HEK293 (cell line): ENCODE measurements around the gene TBX6.

Source experiments
- EGR2 ChIP-seq: fragments of 450-650 bp; formaldehyde crosslinking; IDR thresholded peaks from 2 replicates; pipeline ENCODE4 v1.5.1; 2016; ENCODE audit warnings: low read depth, missing biosample characterization, missing genetic modification characterization
- GLIS2 ChIP-seq: fragments of 450-650 bp; formaldehyde crosslinking; IDR thresholded peaks from 2 replicates; pipeline ENCODE4 v1.5.1; 2016; ENCODE audit warnings: missing biosample characterization, missing genetic modification characterization
- HOXA7 ChIP-seq: sonication (generic); formaldehyde crosslinking; IDR thresholded peaks from 2 replicates; pipeline ENCODE4 v1.8.1; 2022; ENCODE audit warnings: missing genetic modification reagents, borderline replicate concordance
- HOXC10 ChIP-seq: sonication (generic); formaldehyde crosslinking; IDR thresholded peaks from 2 replicates; pipeline ENCODE4 v1.8.1; 2023; ENCODE audit warnings: mild to moderate bottlenecking, missing genetic modification reagents
- KLF7 ChIP-seq: fragments of 450-650 bp; formaldehyde crosslinking; IDR thresholded peaks from 2 replicates; pipeline ENCODE4 v1.5.1; 2016; ENCODE audit warnings: missing biosample characterization, missing genetic modification characterization, borderline replicate concordance
- KLF9 ChIP-seq: fragments of 450-650 bp; formaldehyde crosslinking; IDR thresholded peaks from 2 replicates; pipeline ENCODE4 v1.5.1; 2016; ENCODE audit warnings: missing biosample characterization, missing genetic modification characterization, low read depth
- MYNN ChIP-seq: fragments of 450-650 bp; formaldehyde crosslinking; IDR thresholded peaks from 2 replicates; pipeline ENCODE4 v1.5.1; 2016; ENCODE audit warnings: missing biosample characterization, missing genetic modification characterization, borderline replicate concordance
- OVOL3 ChIP-seq: fragments of 450-650 bp; formaldehyde crosslinking; IDR thresholded peaks from 2 replicates; pipeline ENCODE4 v1.5.1; 2016; ENCODE audit warnings: missing biosample characterization, missing genetic modification characterization
- PRDM1 ChIP-seq: fragments of 450-650 bp; formaldehyde crosslinking; IDR thresholded peaks from 2 replicates; pipeline ENCODE4; 2016; ENCODE audit warnings: missing biosample characterization, missing genetic modification characterization
- RBAK ChIP-seq: fragments of 450-650 bp; formaldehyde crosslinking; IDR thresholded peaks from 2 replicates; pipeline ENCODE4 v1.5.1; 2016; ENCODE audit warnings: missing biosample characterization, missing genetic modification characterization
- YY2 ChIP-seq: fragments of 450-650 bp; formaldehyde crosslinking; IDR thresholded peaks from 2 replicates; pipeline ENCODE4 v1.5.1; 2016; ENCODE audit warnings: missing biosample characterization, missing genetic modification characterization
- ZBTB8A ChIP-seq: fragments of 450-650 bp; formaldehyde crosslinking; IDR thresholded peaks from 2 replicates; pipeline ENCODE4 v1.5.1; 2016; ENCODE audit warnings: missing biosample characterization, missing genetic modification characterization
- ZFP41 ChIP-seq: fragments of 450-650 bp; formaldehyde crosslinking; IDR thresholded peaks from 2 replicates; pipeline ENCODE4 v1.5.1; 2016; ENCODE audit warnings: missing biosample characterization, missing genetic modification characterization, borderline replicate concordance
- ZNF140 ChIP-seq: fragments of 450-650 bp; formaldehyde crosslinking; IDR thresholded peaks from 2 replicates; pipeline ENCODE4 v1.5.1; 2016; ENCODE audit warnings: missing biosample characterization, missing genetic modification characterization
- ZNF23 ChIP-seq: fragments of 450-650 bp; formaldehyde crosslinking; IDR thresholded peaks from 2 replicates; pipeline ENCODE4 v1.5.1; 2016; ENCODE audit warnings: missing biosample characterization, missing genetic modification characterization, borderline replicate concordance
- ZNF302 ChIP-seq: fragments of 450-650 bp; formaldehyde crosslinking; IDR thresholded peaks from 2 replicates; pipeline ENCODE4 v1.5.1; 2016; ENCODE audit warnings: missing biosample characterization, missing genetic modification characterization, low read depth
- ZNF311 ChIP-seq: fragments of 450-650 bp; formaldehyde crosslinking; IDR thresholded peaks from 2 replicates; pipeline ENCODE4 v1.5.1; 2017; ENCODE audit warnings: missing biosample characterization, missing genetic modification characterization, borderline replicate concordance
- ZNF341 ChIP-seq: fragments of 450-650 bp; formaldehyde crosslinking; IDR thresholded peaks from 2 replicates; pipeline ENCODE4; 2016; ENCODE audit warnings: low read depth, missing biosample characterization, missing genetic modification characterization
- ZNF433 ChIP-seq: fragments of 450-650 bp; formaldehyde crosslinking; IDR thresholded peaks from 2 replicates; pipeline ENCODE4 v1.5.1; 2016; ENCODE audit warnings: missing biosample characterization, missing genetic modification characterization, low read depth
- ZNF473 ChIP-seq: fragments of 450-650 bp; formaldehyde crosslinking; IDR thresholded peaks from 2 replicates; pipeline ENCODE4 v1.5.1; 2017; ENCODE audit warnings: missing biosample characterization, missing genetic modification characterization
- ZNF501 ChIP-seq: fragments of 450-650 bp; formaldehyde crosslinking; IDR thresholded peaks from 2 replicates; pipeline ENCODE4 v1.5.1; 2016; ENCODE audit warnings: missing biosample characterization, missing genetic modification characterization
- ZNF529 ChIP-seq: fragments of 450-650 bp; formaldehyde crosslinking; IDR thresholded peaks from 2 replicates; pipeline ENCODE4 v1.5.1; 2017; ENCODE audit warnings: missing genetic modification characterization, missing biosample characterization; ENCODE audit not compliant: insufficient replicate concordance
- ZNF544 ChIP-seq: fragments of 450-650 bp; formaldehyde crosslinking; IDR thresholded peaks from 2 replicates; pipeline ENCODE4 v1.5.0; 2017; ENCODE audit warnings: missing biosample characterization, missing genetic modification characterization
- ZNF555 ChIP-seq: fragments of 450-650 bp; formaldehyde crosslinking; conservative IDR thresholded peaks from 2 replicates; pipeline ENCODE4 v1.5.1; 2017; ENCODE audit warnings: missing biosample characterization, mild to moderate bottlenecking, missing genetic modification characterization, inconsistent platforms
- ZNF560 ChIP-seq: fragments of 450-650 bp; formaldehyde crosslinking; IDR thresholded peaks from 2 replicates; pipeline ENCODE4 v1.5.1; 2017; ENCODE audit warnings: missing biosample characterization, missing genetic modification characterization, borderline replicate concordance
- ZNF600 ChIP-seq: fragments of 450-650 bp; formaldehyde crosslinking; IDR thresholded peaks from 2 replicates; pipeline ENCODE4 v1.5.1; 2016; ENCODE audit warnings: missing biosample characterization, missing genetic modification characterization
- ZNF660 ChIP-seq: fragments of 450-650 bp; IDR thresholded peaks from 2 replicates; pipeline ENCODE4 v1.5.1; 2018; ENCODE audit warnings: missing biosample characterization, mild to moderate bottlenecking, missing genetic modification characterization
- ZNF664 ChIP-seq: fragments of 450-650 bp; formaldehyde crosslinking; IDR thresholded peaks from 2 replicates; pipeline ENCODE4 v1.5.1; 2016; ENCODE audit warnings: missing biosample characterization, missing genetic modification characterization
- ZNF785 ChIP-seq: fragments of 450-650 bp; formaldehyde crosslinking; IDR thresholded peaks from 2 replicates; pipeline ENCODE4 v1.5.1; 2016; ENCODE audit warnings: missing biosample characterization, missing genetic modification characterization
- ZNF792 ChIP-seq: fragments of 450-650 bp; formaldehyde crosslinking; IDR thresholded peaks from 2 replicates; pipeline ENCODE4 v1.5.1; 2016; ENCODE audit warnings: missing biosample characterization, missing genetic modification characterization
- ZNF843 ChIP-seq: fragments of 450-650 bp; formaldehyde crosslinking; IDR thresholded peaks from 2 replicates; pipeline ENCODE4 v1.5.1; 2016; ENCODE audit warnings: missing biosample characterization, missing genetic modification characterization
- ZXDB ChIP-seq: fragments of 450-650 bp; formaldehyde crosslinking; IDR thresholded peaks from 2 replicates; pipeline ENCODE4 v1.5.1; 2016; ENCODE audit warnings: missing biosample characterization, missing genetic modification characterization
- TF ChIP-seq, protein P1 (sequence below): fragments of 450-650 bp; formaldehyde crosslinking; IDR thresholded peaks from 2 replicates; pipeline ENCODE4 v1.5.1; 2016; ENCODE audit warnings: missing biosample characterization, missing genetic modification characterization
- TF ChIP-seq, protein P2 (sequence below): fragments of 450-650 bp; formaldehyde crosslinking; IDR thresholded peaks from 2 replicates; pipeline ENCODE4 v1.5.1; 2017; ENCODE audit warnings: missing biosample characterization, missing genetic modification characterization
- TF ChIP-seq, protein P3 (sequence below): fragments of 450-650 bp; formaldehyde crosslinking; IDR thresholded peaks from 2 replicates; pipeline ENCODE4 v1.5.1; 2017; ENCODE audit warnings: missing biosample characterization, missing genetic modification characterization
- TF ChIP-seq, protein P4 (sequence below): fragments of 450-650 bp; formaldehyde crosslinking; IDR thresholded peaks from 2 replicates; pipeline ENCODE4 v1.5.1; 2016; ENCODE audit warnings: missing biosample characterization, missing genetic modification characterization

The TBX6 gene

DNA sequence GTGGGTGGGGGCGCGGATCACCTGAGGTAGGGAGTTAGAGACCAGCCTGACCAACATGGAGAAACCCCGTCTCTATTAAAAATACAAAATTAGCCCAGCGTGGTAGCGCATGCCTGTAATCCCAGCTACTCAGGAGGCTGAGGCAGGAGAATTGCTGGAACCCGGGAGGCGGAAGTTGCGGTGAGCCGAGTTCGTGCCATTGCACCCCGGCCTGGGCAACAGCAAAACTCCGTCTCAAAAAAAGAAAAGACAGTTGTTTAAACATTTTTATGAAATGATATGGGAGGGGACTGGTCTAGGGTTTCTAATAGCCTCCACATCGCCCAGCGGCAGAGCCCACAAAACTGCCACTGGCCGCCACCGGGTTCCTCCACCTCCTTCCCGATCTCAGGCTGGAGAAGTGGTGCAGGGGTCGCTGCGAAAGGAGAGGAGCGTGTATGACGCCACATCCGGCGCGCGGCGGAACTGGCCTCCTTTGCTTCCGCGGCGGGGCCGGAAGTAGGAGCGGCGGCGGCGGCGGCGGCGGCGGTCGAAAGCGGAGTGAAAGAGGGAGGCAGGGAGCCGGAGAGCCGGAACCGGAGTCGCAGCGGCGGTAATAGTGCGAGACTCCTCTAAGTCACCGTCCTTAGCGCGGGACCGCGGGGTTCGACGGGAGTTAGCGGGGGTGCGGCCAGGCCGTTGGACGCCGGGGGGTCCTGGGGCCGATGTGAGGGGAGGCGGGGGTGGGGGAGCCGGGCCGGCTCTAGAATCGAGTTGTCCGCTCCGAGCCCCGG lies 16.0 kb downstream of the TBX6 start, which contains the start of gene PPP4C (continued):
- TF ChIP-seq ZNF843 (no peak; the same call in 1 of the 2 replicates), KLF7 (no peak), ZNF529 (tag by site-specific recombination) (no peak), ZNF433 (tag by site-specific recombination) (no peak), MYNN (tag by site-specific recombination) (no peak), ZXDB (tag by site-specific recombination) (peak; percentile 92), ZNF792 (tag by site-specific recombination) (no peak), ZNF664 (tag by site-specific recombination) (no peak), GLIS2 (tag by site-specific recombination) (peak; percentile 58), ZNF311 (tag by site-specific recombination) (no peak), EGR2 (tag by site-specific recombination) (no peak), HOXC10 (CRISPR knock-in tag) (no peak), ZBTB8A (tag by site-specific recombination) (peak; percentile 52), ZNF555 (tag by site-specific recombination) (no peak), PRDM1 (tag by site-specific recombination) (no peak), ZNF785 (tag by site-specific recombination) (no peak), ZNF341 (no peak), ZNF140 (tag by site-specific recombination) (no peak), ZNF473 (tag by site-specific recombination) (no peak), ZFP41 (tag by site-specific recombination) (no peak), ZNF501 (tag by site-specific recombination) (0 out of 2 replicates have a peak, but pooled peaks have one; percentile 19), HOXA7 (CRISPR knock-in tag) (no peak), ZNF544 (tag by site-specific recombination) (no peak), YY2 (tag by site-specific recombination) (no peak), ZNF560 (tag by site-specific recombination) (peak; percentile 83), ZNF600 (tag by site-specific recombination) (peak; percentile 76), RBAK (tag by site-specific recombination) (no peak), ZNF302 (no peak), ZNF660 (tag by site-specific recombination) (peak; percentile 87; the same call in 1 of the 2 replicates), ZNF23 (no peak), KLF9 (tag by site-specific recombination) (no peak; the same call in 1 of the 2 replicates), OVOL3 (tag by site-specific recombination) (no peak)
- TF ChIP-seq, protein P1, sequence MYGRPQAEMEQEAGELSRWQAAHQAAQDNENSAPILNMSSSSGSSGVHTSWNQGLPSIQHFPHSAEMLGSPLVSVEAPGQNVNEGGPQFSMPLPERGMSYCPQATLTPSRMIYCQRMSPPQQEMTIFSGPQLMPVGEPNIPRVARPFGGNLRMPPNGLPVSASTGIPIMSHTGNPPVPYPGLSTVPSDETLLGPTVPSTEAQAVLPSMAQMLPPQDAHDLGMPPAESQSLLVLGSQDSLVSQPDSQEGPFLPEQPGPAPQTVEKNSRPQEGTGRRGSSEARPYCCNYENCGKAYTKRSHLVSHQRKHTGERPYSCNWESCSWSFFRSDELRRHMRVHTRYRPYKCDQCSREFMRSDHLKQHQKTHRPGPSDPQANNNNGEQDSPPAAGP, result no peak; the same call in 1 of the 2 replicates
- TF ChIP-seq, protein P2, sequence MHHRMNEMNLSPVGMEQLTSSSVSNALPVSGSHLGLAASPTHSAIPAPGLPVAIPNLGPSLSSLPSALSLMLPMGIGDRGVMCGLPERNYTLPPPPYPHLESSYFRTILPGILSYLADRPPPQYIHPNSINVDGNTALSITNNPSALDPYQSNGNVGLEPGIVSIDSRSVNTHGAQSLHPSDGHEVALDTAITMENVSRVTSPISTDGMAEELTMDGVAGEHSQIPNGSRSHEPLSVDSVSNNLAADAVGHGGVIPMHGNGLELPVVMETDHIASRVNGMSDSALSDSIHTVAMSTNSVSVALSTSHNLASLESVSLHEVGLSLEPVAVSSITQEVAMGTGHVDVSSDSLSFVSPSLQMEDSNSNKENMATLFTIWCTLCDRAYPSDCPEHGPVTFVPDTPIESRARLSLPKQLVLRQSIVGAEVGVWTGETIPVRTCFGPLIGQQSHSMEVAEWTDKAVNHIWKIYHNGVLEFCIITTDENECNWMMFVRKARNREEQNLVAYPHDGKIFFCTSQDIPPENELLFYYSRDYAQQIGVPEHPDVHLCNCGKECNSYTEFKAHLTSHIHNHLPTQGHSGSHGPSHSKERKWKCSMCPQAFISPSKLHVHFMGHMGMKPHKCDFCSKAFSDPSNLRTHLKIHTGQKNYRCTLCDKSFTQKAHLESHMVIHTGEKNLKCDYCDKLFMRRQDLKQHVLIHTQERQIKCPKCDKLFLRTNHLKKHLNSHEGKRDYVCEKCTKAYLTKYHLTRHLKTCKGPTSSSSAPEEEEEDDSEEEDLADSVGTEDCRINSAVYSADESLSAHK (tag by site-specific recombination), result no peak
- TF ChIP-seq, protein P3, sequence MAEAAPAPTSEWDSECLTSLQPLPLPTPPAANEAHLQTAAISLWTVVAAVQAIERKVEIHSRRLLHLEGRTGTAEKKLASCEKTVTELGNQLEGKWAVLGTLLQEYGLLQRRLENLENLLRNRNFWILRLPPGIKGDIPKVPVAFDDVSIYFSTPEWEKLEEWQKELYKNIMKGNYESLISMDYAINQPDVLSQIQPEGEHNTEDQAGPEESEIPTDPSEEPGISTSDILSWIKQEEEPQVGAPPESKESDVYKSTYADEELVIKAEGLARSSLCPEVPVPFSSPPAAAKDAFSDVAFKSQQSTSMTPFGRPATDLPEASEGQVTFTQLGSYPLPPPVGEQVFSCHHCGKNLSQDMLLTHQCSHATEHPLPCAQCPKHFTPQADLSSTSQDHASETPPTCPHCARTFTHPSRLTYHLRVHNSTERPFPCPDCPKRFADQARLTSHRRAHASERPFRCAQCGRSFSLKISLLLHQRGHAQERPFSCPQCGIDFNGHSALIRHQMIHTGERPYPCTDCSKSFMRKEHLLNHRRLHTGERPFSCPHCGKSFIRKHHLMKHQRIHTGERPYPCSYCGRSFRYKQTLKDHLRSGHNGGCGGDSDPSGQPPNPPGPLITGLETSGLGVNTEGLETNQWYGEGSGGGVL, result no peak
- TF ChIP-seq, protein P4, sequence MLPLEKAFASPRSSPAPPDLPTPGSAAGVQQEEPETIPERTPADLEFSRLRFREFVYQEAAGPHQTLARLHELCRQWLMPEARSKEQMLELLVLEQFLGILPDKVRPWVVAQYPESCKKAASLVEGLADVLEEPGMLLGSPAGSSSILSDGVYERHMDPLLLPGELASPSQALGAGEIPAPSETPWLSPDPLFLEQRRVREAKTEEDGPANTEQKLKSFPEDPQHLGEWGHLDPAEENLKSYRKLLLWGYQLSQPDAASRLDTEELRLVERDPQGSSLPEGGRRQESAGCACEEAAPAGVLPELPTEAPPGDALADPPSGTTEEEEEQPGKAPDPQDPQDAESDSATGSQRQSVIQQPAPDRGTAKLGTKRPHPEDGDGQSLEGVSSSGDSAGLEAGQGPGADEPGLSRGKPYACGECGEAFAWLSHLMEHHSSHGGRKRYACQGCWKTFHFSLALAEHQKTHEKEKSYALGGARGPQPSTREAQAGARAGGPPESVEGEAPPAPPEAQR (tag by site-specific recombination), result no peak
